Measurements from ENCODE around the gene SRD5A1. TPM values are rescaled to one million over a fixed set of nuclear protein-coding genes. Genes with fewer than 3 reads are reported as not detected.

The SRD5A1 gene
- total RNA-seq, 1 donor from 2014 or later: 12.8 TPM

DNA sequence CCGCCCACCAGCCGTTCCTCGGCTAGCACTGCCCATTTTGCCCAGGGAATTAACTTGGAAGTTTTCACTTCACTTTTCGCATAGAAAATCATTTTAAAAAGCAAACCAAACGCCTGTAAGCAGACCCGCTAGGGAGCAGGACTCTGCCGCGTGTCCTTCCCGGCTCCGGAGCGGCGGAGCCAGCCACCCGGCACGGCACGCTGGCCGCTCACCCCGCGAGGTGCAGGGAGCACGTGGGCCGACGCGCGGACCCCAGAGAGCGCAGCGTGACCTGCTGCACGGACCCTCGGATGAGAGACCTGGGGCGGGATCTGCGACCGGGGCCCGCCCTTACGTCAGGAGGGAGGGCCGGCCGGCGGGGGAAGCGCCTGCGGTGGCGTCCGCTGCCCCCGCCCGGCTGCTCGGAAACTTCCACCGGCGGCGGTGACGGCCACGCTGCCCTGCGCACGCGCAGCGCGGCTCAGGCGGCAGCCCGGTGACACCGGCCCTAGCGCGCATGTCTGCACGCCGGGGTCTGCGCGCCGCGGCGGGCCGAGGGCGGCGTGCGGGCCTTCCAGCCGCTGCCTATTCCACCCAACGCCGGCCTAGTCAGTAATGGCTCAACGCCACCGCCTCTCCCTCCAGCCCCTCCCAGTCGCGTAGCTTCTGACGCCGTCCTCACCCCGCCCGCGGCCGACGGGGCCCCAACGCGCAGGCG lies 79.5 kb downstream of the SRD5A1 start:
- TF ChIP-seq CTCF (IDR thresholded peaks at IDR 0.05; ENCODE audit: unreplicated experiment): no peak
- H3K27ac Mint-ChIP-seq: peak overlapping the region; percentile 94
- H3K27me3 Mint-ChIP-seq (ENCODE audit: low read depth): peaks cover 2% of the 10 kb centered on the region
- H3K9me3 Mint-ChIP-seq: no peaks in the 10 kb centered on the region
- peak; percentile 97 to 99 for DNase-seq (ENCODE audit: low spot score in 2 of 2, unreplicated experiment in 2 of 2)
- H3K4me3 Mint-ChIP-seq: peak overlapping the region; percentile 81
- H3K36me3 Mint-ChIP-seq: no peaks in the 10 kb centered on the region
- peaks cover 35% of the 10 kb centered on the region for H3K4me1 Mint-ChIP-seq

DNA sequence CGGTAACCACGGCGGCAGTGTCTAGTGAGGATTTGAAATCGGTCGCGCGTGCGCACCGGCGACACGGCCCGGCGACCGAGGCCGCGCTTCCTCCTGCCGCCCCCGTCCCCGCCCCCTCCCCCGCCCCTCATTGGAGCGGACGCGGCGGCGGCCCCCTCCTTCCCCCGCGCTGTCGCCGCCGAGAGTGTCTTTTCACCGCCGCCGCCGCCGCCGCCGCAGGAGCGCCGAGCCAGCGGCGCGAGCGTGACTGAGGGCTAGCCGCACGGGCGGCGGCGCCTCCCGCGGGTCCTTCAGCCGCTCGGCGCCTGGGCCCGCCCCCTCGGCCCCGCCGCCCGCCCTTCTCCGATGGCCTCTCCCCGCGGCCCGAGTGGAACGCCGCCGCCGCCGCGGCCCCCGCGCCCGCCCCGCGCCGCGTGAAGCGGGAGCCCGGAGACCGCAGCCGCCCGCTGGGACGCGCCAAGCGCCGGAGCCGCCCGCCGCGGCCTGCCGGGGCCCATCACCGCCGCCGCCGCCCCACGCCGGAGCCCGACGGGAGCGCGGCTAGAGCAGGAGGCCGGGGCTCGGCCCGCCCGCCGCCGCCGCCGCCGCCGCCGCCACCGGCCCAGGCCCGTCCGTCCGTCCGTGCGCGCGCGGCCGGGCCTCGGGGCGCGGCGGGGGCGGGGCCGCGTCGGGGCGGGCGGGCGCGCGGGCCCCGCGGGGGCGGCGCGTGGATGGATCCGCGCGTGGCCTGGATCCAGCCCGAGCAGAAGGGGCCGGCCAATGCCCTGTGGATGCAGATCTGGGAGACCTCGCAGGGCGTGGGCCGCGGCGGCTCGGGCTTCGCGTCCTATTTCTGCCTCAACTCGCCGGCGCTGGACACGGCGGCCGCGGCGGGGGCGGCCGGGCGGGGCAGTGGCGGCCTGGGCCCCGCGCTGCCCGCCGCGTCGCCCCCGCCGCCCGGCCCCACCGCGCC lies 80.3 kb downstream of the SRD5A1 start, which contains the start of gene TENT4A:
TENT4A (plus strand) TSS at position 159 of the 952 bp plus-strand sequence; CDS start at position 711, 552 bp downstream.
- H3K4me1 Mint-ChIP-seq: peaks cover 44% of the 10 kb centered on the region
- no peak for DNase-seq (ENCODE audit: low spot score in 2 of 2, unreplicated experiment in 2 of 2)
- no peaks in the 10 kb centered on the region for H3K9me3 Mint-ChIP-seq
- peaks cover 2% of the 10 kb centered on the region for H3K27me3 Mint-ChIP-seq (ENCODE audit: low read depth)
- H3K27ac Mint-ChIP-seq: peak within 1 kb of the TSS; percentile 94
- no peak for TF ChIP-seq CTCF (IDR thresholded peaks at IDR 0.05; ENCODE audit: unreplicated experiment)
- H3K36me3 Mint-ChIP-seq: no peaks in the 10 kb centered on the region
- peak within 1 kb of the TSS; percentile 81 for H3K4me3 Mint-ChIP-seq

- peaks cover 50% of the 10 kb centered on the region for H3K4me1 Mint-ChIP-seq
- peak overlapping the region; percentile 81 for H3K4me3 Mint-ChIP-seq
- no peak for TF ChIP-seq CTCF (IDR thresholded peaks at IDR 0.05; ENCODE audit: unreplicated experiment)
- H3K27me3 Mint-ChIP-seq (ENCODE audit: low read depth): no peaks in the 10 kb centered on the region
- H3K36me3 Mint-ChIP-seq: no peaks in the 10 kb centered on the region
- no peaks in the 10 kb centered on the region for H3K9me3 Mint-ChIP-seq
- H3K27ac Mint-ChIP-seq: peak overlapping the region; percentile 83
- peak in 1 of 2 experiments; percentile 53 for DNase-seq (ENCODE audit: low spot score in 2 of 2, unreplicated experiment in 2 of 2)
Observed at GRCh38 chr5:6714226-6715041, 81.2 kb downstream of the SRD5A1 start.

DNA sequence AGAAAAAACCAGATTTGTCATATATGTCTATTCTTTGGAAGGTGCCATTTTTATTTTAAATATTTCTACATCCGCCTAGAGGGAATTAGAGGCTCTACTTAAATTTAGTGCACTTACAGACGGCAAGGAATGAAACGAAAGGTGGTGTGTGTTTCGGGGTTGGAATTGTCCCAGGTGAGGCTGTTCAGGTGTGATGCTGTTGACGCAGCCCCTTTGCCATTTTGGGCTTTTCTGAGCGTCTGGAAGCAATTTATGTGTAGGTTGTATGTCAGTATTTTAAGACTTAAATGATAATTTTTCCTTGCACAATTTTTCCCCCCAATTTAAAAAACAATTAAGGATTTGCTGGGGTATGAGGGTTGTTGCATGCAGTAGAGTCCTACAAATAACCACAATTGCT lies 82.0 kb downstream of the SRD5A1 start:
- no peak for TF ChIP-seq CTCF (IDR thresholded peaks at IDR 0.05; ENCODE audit: unreplicated experiment)
- Mint-ChIP-seq H3K27me3 (ENCODE audit: low read depth) (no peaks in the 10 kb centered on the region), H3K4me1 (peaks cover 55% of the 10 kb centered on the region), H3K4me3 (peak overlapping the region; percentile 81), H3K36me3 (no peaks in the 10 kb centered on the region), H3K27ac (peak overlapping the region; percentile 50), H3K9me3 (no peaks in the 10 kb centered on the region)
- DNase-seq (ENCODE audit: low spot score in 2 of 2, unreplicated experiment in 2 of 2): no peak
